Stimulated activated CD8-positive, alpha-beta memory T cell treated with anti-CD3 and anti-CD28 coated beads, Interleukin-7, amount 100 ng/mL, for 1 hour (primary cell): ENCODE measurements around the gene HMMR.

Experiments
- DNase-seq, 2 donors: peaks; one replicate each; pipeline ENCODE4 v3.0.0-alpha.2; 2020; ENCODE audit warnings: low read depth in 2 of 2

Gene HMMR

GRCh38 chr5:163458778-163459385 lies 1.6 kb upstream of the HMMR start:
- no peak for DNase-seq

GRCh38 chr5:163459462-163459818 lies 992 bp upstream of the HMMR start:
- no peak for DNase-seq

DNA sequence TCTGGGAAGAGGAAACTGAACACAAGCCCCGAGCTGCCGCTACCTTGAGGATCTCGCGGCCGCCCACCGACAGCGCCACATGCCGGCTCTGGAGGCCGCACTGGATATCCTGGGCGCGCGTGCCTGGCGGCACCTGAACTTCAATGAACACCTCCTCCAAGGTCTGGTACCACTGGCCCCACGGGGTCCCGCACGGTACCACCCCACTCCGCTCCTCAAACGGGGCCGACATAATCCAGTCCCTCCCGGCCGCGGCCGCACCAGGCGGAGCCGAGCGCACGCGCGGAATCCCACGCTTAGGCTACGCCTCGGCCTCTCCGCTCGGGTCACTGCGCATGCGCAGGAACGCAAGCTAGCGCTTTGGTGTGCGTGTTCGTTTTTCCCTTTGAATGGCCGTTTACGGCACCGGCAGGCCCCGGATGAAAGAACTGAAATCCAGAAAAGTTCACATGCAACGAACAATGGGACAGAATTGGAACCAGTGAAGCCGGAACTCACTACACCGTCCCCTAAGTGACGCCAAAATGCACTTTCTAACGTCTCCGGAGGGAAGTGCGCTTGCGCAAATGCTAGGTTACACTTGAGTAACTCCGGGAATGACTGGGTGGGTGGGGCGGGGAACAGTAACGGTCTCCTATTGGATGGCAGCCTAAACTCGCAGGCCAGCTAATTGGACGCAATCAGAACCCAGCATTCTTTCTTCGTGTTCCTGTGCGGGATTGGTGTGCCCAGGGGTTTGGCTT lies 442 bp upstream of the HMMR start, which contains the start of gene NUDCD2:
TSS of gene NUDCD2 (minus strand) at position 284 of the 743 bp plus-strand sequence. CDS start at position 232, 52 bp downstream.
- peak; percentile 85 to 91 for DNase-seq

DNA sequence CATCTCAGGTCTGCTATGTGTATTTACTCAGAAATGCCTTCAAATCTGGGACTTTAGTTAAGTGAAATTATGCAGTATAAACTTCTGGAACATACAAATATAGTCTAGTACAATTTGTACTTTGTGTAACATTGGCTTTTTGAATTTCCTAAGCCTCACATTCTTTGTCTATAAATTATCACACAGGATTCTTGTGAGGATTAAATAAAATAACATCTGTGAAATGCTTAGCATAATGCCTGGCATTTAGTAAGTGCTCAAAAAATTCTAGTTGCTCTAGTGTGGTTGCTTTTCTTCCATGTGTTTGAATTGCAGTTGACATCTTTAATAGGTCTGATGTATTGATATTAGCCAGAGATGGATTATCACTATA lies 2.6 kb downstream of the HMMR start:
- no peak for DNase-seq

DNA sequence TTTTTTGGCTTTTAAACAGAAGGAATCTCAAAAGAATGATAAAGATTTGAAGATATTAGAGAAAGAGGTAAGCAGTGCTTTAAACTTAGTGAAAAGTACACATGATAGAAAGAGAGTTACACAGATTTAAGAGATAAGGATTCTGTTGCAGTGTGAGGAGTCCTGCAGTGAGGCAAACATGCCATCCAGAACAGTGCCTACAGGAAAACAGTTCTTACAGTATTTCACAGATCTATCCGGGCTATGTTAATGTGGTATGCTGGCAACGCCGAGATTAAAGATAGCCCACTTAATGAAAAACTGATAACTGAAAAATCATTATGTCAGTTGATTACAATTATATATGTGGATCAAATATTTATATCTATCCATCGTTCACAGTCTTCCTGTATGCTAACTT lies 7.2 kb downstream of the HMMR start:
- no peak for DNase-seq

GRCh38 chr5:163473635-163474243 lies 13.3 kb downstream of the HMMR start:
- DNase-seq = no peak

GRCh38 chr5:163475411-163475810 lies 15.0 kb downstream of the HMMR start:
- DNase-seq = no peak

DNA sequence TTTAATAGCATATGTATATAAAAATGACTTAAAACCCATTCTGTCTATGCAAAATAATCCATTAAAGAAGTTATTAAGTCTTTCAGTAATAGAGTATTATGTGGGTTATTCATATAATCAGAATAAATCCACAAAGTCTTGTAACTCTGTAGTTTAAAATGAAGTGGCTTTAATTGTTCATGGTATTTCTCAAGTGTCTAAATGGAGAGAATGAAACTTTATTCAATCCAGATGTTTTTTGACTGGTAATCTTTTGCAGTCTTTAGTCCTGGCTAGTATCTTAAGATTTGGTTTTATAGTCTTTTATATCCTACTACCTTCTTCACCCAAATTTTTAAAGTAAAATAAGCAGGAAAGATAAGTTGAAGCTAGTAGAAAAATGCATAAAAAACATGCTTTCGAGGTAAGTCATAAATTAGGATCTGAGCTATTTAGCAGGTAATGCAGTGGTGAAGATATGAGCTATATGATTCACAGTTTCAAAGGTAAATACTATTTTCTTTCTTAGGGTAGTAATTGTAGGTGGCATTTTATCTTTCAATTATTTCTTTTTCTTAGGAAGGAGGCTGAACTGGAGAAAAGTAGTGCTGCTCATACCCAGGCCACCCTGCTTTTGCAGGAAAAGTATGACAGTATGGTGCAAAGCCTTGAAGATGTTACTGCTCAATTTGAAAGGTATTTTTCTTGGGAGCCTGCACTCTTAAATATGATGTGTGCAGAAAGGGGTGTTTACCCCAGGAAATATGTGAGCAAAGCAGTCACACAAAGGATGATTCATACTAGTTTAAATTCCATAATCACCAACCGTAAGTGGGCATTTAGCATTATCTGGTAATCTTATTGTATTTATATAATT lies 17.9 kb downstream of the HMMR start:
- DNase-seq = no peak

DNA sequence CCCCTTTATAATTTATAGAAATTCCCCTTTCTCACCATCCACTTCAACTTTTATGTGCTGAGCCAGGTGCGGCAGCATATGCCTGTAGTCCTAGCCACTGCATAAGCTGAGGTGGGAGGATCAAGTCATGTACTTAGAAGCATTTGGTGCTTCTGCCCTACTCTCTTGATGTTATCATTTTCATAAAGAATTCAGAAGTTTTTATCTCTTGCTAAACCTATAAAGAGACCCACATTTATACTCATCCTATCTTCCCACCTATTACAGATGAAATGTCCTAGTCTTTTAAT lies 18.5 kb downstream of the HMMR start:
- DNase-seq = no peak

GRCh38 chr5:163489055-163489744 lies 28.8 kb downstream of the HMMR start:
- DNase-seq = no peak

DNA sequence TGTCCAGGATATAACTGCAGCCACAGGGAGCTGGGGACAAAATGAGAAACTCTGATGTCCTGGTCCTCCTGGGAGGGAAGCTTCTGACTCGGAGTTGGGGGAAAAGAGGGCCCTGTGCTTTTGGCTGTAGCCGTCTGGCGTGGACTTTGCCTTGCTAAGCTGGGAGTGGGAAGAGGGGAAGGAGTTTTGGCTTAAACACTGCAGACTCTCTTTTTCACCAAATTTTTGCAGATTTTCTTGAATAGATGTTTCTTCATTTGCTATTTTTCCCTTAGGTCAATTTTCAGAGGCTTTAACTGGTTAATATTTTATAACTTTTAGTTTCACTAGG lies 29.3 kb downstream of the HMMR start:
- DNase-seq = no peak

GRCh38 chr5:163496286-163496685 lies 35.9 kb downstream of the HMMR start:
- DNase-seq = no peak

DNA sequence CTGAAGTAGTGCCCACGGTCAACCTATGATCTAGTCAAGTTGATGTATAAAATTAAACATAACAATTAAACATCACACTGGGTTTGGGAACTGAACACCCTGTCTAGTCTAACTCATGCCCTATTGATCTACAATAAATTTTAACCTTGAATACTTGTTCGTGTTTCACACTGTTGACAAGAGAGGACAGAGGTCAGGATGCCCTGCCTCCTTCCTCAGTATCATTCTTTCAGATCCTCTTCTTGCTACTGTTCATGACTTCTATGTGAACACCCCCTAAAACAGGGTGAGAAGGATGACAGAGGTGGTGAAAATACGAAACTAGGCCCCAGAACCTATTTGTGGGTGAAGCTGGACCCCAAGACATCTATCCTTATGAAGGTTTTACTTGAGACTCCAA lies 36.9 kb downstream of the HMMR start:
- DNase-seq = no peak

GRCh38 chr5:163498886-163499285 lies 38.5 kb downstream of the HMMR start:
- DNase-seq = no peak

GRCh38 chr5:163502521-163502920 lies 42.1 kb downstream of the HMMR start:
- no peak for DNase-seq

DNA sequence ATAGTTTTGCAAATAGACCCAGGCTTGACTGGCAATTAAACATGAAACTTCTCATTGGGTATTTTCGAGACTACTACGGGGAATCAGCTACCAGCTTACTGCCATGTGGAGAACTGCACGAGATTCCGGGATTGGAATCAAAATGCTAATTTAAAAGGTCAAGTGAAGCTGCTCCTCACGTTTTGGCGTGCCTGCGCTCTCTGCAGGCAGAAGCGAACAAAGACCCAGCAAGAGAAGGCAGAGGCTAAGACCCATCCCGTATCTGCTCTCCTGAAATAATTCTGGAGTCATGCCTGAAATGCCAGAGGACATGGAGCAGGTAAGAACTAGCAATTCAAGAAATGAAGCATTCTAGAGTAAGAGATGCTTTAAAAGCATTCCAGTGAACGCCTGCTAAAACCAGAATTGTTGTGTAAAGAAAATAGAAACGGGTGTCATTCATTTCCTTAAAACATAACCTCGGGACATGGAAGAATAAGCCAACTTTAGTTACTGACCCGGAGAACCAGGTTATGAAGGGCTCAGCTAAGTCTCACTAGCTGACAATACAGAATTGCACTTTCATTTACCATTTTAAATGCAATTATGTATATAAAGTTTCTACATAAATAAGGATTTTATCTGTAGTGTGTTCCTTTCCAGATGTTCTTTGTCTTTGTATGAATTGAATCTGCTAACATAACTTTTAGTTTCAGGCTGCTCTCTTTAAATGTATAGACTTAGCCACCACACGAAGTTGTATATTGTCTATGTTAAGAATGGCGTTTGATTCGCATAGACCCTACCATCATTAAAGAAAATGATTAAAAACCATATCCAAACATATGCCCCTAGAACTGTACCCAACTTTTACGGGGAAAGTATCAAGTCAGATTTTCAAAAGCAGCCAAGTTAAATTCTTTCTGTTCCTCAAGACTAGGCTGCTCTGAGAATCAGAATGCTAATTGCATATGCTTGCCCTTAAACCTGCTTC lies 43.0 kb downstream of the HMMR start:
- DNase-seq = no peak

DNA sequence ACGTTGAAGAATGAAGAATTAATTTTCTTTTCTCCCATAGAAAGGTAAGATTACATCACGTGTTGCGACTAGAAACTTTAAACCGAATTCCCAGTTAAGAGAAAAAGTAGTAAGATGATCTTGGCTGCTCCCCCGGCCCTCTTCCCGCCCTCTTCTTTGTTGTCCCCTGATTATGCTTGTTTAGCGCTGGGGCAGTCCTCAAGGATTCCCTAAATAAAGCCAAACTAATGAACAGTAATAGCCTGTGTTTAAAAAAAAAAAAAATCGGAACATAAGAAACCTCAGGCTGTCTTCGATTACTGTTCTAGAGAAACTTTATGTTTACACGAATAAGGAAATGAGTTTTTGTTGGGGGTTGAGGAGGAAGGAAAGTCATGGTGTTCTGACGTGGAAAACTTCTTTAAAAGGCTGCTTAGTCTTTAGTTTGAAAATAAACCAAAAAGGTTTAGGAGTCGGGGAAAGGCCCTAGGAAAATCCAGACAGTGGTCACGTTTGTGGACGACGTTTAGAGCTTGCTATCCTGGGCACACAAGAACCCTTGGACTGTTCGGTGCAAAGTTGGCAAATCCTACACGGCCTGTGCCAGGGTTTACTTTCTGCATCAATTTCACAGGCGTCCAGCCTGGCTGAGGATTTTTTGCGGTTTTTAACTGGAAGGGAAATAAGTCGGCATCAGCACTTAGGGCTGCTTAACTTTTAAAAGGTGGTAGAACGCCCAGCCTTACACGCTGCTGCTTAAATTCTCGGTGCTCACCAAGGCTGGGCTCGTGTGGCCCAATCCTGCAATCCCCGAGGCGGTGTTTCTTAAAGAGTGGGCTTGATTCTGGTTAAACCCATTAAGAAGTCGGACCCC lies 43.9 kb downstream of the HMMR start:
- DNase-seq = peak in 1 of 2 donors; percentile 2

GRCh38 chr5:163505049-163505367 lies 44.6 kb downstream of the HMMR start:
- DNase-seq = no peak

DNA sequence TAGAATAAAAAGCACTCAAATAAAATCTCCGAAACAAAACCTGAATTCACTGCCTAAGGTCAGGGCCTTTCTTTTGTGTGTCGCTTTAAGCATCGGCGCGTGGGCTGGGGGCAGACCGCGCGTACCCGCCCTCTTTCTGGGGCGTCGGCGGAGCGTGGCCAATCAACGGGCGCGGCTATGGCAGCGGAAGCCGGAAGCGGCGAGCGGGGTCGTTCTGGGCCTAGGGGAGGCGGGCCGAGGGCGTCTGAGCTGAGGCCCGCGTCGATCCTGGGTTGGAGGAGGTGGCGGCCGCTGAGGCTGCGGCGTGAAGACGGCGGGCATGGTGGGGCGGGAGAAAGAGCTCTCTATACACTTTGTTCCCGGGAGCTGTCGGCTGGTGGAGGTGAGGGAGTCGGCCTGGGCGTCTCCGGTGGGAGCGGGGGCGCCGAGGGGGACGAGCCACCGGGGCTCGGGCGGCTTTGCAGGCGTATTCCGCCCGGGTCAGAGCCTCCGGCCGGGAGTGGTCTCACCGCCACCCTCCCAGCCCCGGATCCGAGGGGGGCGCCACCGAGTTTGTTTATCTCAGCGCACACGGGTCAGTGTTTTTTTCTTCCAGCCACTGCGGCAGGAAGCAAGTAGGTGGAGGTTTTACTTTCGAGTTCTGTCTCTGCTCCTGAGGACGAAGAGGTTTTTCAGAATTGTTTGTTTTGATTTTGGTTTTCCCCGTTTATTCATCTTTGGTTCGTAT lies 45.1 kb downstream of the HMMR start, which contains the start of gene MAT2B:
TSS of gene MAT2B (plus strand) at position 252 of the 727 bp plus-strand sequence. CDS start at position 320, 68 bp downstream.
- DNase-seq = peak; percentile 85 to 89
